GM18951 (cell line): ENCODE results near the gene MASTL.

ENCODE experiments used
- POLR2A ChIP-seq: IDR thresholded peaks from 4 replicates; pipeline ENCODE4 v1.6.1; 2011; ENCODE audit warnings: mild to moderate bottlenecking; ENCODE audit not compliant: insufficient read length, insufficient read depth; ENCODE audit errors: extremely low read depth
- in situ Hi-C: fragments of 300-500 bp; cut with MboI; formaldehyde crosslinking; loops from one replicate; pipeline ENCODE4 v1.12.0; 2022; ENCODE audit warnings: low sequenced_read_pairs, mixed read lengths, inconsistent platforms; ENCODE audit not compliant: unreplicated experiment

The MASTL gene

DNA sequence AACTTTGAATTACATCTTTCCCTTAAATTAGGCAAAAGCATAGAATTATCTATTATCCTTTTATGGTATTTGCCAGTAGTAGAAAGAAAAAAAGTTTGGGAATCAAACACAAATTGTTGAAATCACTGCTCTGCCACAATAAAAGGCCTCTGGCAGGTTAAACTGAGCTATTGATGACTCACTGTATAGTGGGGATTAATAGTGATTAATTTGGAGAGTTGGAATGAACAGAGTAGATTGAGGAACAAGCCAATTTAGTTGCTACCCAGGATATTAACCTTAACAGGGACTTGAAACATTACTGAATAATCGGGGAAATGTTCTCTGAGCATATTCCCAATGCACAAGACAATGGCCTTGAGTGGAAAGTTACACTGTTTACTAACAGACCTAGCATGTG lies 33.1 kb downstream of the MASTL start:
- in situ Hi-C loops: no loop called here
- TF ChIP-seq POLR2A: no peak

GRCh38 chr10:27188897-27189296 lies 33.7 kb downstream of the MASTL start:
- TF ChIP-seq POLR2A: no peak
- in situ Hi-C loops: no loop called here

GRCh38 chr10:27190508-27190907 lies 35.4 kb downstream of the MASTL start:
- in situ Hi-C loops: no loop called here
- no peak for TF ChIP-seq POLR2A

GRCh38 chr10:27192284-27192683 lies 37.1 kb downstream of the MASTL start:
- in situ Hi-C loops: no loop called here
- TF ChIP-seq POLR2A: no peak

DNA sequence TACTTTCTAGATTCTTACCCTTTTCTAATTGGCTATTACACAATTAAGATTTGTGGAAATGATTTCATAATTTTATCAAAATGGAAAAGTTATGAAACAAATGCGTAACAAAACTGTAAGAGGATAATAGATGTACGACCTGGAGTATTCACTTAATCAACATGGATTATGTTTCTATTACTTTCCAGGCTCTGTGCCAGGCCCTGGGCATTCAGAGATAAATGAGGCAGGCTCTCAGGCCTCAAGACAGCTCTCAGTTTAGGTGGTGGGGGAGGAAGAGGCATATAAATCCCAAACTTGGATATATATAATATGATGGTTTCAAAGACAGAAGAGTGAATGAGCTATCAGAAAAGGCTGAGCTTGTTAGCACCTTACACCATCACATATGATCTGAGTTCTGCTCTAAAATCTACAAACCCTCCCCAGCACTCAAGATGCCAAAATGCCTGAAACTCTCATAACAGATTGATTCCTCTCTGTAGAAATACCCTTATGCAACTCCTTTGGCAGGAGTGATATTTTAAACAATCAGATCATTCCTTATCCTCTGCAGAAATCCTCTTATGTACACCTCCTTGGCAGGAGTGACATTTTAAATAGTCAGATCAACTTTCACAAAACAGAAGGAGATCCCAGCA lies 42.9 kb downstream of the MASTL start:
- TF ChIP-seq POLR2A: no peak
- in situ Hi-C loops: no loop called here

DNA sequence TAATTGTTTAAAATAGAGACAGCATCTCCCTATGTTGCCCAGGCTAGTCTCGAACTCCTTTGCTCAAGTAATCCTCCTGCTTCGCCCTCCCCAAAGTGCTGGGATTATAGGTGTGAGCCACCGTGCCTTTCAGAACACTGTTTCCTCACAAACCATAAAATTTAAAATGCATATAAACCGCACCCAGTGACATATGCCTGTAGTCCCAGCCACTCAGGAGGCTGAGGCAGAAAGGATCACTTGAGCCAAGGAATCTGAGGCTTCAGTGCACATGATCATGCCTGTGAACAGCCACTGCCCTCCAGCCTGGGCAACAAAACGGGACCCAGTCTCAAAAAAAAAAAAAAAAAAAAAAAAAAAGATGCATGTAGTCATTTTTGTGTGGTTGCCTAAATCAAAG lies 48.7 kb downstream of the MASTL start:
- in situ Hi-C loops: no loop called here

DNA sequence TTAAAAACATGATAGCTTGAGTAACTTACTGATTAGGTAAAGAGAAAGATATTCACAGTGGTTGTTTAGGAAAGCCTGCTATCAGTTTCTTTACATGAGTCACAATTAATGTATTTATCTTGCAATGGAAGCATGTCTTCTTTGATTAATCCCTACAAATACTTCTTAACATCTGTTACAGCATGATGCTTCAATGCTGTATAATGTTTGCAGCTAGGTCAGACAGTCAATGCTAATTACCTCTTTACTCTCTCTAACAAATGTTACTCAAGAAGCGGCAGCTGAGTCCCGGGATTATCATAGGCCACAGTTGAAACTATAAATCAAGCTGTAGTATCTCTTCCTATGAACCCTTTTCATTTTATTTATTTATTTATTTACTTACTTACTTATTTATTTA lies 52.2 kb downstream of the MASTL start:
- no peak for TF ChIP-seq POLR2A
- in situ Hi-C loops: no loop called here

More for the DNA sequence above, 48.7 kb downstream of the MASTL start:
- TF ChIP-seq POLR2A: no peak

- in situ Hi-C loops: no loop called here
- no peak for TF ChIP-seq POLR2A
These were observed 68.8 kb downstream of the MASTL start for GRCh38 chr10:27223964-27224363.

GRCh38 chr10:27225011-27225590 lies 69.9 kb downstream of the MASTL start:
- in situ Hi-C loops: no loop called here
- no peak for TF ChIP-seq POLR2A

DNA sequence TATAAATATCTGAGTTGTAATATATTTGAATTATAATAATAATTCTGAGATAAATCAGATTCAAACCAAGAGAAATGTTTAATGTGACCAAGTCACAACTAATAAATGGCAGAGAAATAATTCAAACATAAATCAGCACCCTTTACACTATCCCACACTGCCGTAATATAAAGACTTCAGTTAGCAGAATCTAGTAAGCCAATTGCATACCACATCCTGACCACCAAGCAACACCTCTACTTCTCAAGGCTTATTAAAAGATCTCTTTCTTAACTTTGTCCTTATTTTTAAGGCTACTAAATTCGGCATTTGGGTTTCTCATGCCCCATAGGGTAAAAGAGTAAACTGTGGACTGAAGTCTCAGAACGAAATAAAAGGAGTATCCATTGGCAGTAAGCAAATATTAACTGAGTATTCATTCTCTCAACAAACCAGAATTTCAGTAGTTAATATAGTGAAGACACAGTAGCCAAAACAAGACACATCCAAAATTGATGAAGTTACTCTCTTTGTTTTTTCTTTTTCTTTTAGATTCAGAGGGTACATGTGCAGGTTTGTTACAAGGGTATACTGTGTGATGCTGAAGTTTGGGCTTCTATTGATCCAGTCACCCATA lies 70.6 kb downstream of the MASTL start:
- in situ Hi-C loops: no loop called here
- no peak for TF ChIP-seq POLR2A

- TF ChIP-seq POLR2A: no peak
- in situ Hi-C loops: no loop called here
These were observed 74.9 kb downstream of the MASTL start for GRCh38 chr10:27230022-27230421.

DNA sequence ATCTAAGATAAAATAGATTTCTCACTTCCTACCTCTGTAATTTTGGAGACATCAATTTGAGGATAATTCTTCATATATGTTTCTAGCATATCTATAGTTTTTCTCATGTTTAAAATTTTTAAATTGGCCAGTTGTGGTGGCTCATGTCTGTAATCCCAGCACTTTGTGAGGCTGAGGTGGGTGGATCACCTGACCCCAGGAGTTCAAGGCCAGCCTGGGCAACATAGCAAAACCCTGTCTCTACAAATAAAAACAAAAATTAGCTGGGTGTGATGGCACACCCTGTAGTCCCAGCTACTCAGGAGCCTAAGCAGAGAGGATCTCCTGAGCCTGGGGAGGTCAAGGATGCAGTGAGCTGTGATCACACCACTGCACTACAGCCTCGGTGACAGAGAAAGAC lies 80.6 kb downstream of the MASTL start:
- TF ChIP-seq POLR2A: no peak
- in situ Hi-C loops: no loop called here
